Gastrocnemius medialis (tissue), 4 donors: ENCODE data around the gene EDC3.

Experiments
- CTCF ChIP-seq, 5 experiments: fragments of 450-650 bp in 3 of 5; fragments of 200-600 bp in 2 of 5; sonication (generic) in 2 of 5; IDR thresholded peaks in 4 of 5; conservative IDR thresholded peaks in 1 of 5; 1 replicate in 4 of 5; 2 replicates in 1 of 5; pipeline ENCODE4 v1.5.1; 2016 to 2019; ENCODE audit warnings: antibody characterized with exemption in 5 of 5, mild to moderate bottlenecking in 3 of 5, moderate library complexity in 3 of 5
- POLR2A ChIP-seq, 2 donors: fragments of 450-650 bp; IDR thresholded peaks; one replicate each; pipeline ENCODE4 v1.6.1; 2017; ENCODE audit warnings: antibody characterized with exemption in 2 of 2, mild to moderate bottlenecking in 2 of 2, moderate library complexity in 2 of 2

GRCh38 chr15:74682954-74683353 lies 12.9 kb downstream of the EDC3 start:
- TF ChIP-seq CTCF (IDR thresholded peaks at IDR 0.05 in 4 of 5, conservative IDR thresholded peaks at IDR 0.05 in 1 of 5) (no peak), POLR2A (IDR thresholded peaks at IDR 0.05) (no peak)
